NCI-H1436 (cell line): ENCODE data around the gene CDCA3.
"Not testable (repeated sequence)": the region's sequence is repeated elsewhere in the genome, so short reads cannot be mapped to it uniquely, and the experiment has no call there.

Experiments used
- DNase-seq: peaks from one replicate; lab custom pipeline; 2025; lab: John Stamatoyannopoulos, UW

The CDCA3 gene

GRCh38 chr12:6851153-6851920 is at the start of gene CDCA3:
CDCA3 (minus strand) TSS chr12:6851286; CDS start chr12:6850952, 334 bp downstream.
- DNase-seq: peak; percentile 98

GRCh38 chr12:6899837-6900519 is 48.9 kb upstream of the CDCA3 start:
- no peak for DNase-seq

DNA sequence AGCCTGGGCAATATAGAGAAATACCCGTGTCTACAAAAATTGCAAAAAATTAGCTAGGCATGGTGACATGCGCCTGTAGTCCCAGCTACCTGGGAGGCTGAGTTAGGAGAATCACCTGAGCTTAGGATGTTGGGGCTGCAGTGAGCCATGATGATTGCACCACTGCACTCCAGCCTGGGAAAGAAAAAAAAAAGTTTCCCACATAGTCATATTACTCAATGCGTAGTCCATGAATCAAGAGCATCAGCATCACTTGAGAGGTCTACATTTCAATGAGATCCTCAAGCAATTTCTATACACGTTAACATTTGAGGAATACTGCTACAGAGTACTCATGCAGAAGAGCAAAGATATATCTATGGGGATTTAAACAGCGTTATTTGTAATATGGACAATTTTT is 48.3 kb upstream of the CDCA3 start:
- no peak for DNase-seq

DNA sequence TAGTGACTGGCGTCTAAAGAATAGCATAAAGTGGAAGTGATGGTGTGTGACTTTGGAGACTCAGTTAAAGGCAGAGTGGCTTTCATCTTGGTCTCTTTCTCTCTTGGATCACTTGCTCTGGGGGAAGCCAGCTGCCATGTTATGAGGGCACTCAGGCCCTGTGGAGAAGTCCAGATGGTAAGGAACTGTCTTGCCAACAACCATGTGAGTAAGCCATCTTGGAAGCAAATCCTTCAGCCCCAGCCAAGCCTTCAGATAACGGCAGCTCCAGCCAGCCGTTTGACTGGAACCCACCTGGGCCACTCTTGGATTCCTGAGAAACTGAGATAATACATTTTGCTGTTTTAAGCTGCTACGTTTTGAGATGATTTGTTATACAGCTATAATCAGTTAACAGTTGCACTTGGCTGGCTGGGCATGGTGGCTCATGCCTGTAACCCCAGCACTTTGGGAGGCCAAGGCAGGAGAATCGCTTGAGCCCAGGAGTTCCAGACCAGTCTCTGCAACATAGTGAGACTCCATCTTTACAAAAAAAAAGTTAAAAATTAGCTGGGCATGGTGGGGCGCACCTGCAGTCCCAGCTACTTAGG is 45.9 kb upstream of the CDCA3 start:
- DNase-seq: no peak

DNA sequence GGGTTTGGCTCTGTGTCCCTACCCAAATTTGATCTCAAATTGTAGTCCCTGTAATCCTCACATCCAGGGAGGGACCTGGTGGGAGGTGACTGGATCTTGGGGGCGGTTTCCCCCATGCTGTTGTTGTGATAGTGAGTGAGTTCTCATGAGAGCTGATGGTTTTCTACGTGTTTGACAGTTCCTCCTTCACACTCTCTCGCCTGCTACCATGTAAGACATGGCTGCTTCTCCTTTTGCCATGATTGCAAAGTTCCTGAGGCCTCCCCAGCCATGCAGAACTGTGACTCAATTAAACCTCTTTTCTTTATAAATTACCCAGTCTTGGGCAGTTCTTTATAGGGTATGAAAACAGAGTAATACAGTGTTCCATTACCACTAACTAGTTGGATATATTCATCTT is 43.2 kb upstream of the CDCA3 start:
- DNase-seq: no peak

DNA sequence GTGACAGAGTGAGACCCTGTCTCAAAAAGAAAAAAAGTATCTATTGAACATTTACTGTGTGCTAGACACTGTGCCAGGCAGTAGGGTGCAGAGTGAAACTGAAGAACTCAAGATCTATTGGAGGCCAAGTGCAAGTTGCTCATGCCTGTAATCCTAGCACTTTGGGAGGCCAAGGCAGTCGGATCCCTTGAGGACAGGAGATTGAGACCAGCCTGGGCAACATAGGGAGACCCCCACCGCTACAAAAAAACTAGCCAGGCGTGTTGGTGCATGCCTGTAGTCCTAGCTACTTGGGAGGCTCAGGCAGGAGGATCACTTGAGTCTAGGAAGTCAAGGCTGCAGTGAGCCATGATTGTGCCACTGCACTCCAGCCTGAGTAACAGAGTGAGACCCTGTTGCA is 41.6 kb upstream of the CDCA3 start:
- not testable (repeated sequence) for DNase-seq

DNA sequence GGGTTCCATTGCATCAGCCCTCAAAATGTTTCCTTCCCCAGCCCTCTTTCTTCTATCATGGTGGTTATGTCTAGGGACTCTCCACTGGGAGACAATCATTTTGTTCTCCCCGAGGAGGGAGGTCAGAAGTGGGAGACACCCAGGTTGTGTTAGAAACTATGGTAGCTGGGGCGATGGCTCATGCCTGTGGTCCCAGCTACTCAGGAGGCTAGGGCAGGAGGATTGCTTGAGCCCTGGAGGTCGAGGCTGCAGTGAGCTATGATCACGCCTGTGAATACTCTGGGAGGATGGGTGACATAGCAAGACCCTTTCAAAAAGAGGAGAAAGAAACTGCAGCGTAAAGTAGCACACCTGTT is 40.5 kb upstream of the CDCA3 start:
- DNase-seq: no peak

- peak; percentile 96 for DNase-seq
These were observed 39.9 kb upstream of the CDCA3 start for GRCh38 chr12:6890789-6891645.

DNA sequence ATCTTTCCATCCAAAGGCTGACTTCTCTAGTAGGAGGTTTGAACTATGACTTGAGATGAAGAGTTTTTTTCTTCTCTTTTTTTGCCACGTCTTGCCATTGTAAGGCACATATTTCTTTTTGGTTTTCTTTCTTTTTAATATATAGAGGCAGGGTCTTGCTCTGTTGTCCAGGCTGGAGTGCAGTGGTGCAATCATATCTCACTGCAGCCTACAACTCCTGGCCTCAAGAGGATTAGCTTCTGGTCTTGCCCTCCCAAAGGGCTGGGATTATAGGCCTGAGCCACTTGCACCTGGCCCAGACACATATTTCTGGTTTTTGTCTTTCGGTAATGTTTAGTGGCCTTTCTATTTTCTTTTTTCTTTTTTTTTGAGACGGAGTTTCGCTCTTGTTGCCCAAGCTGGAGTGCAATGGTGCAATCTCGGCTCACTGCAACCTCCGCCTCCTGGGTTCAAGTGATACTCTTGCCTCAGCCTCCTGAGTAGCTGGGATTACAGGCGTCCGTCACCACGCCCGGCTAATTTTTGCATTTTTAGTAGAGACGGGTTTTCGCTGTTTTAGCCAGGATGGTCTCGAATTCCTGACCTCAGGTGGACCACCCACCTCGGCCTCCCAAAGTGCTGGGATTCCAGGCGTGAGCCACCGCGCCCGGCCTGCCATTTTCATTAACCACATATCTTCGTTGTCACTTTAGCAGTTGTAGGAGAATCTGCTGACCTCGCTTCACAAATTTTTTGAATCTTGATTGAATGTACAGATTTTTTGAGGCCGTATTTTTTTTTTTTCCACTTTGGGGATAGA is 38.9 kb upstream of the CDCA3 start:
- DNase-seq: not testable (repeated sequence)

GRCh38 chr12:6888794-6889193 is 37.7 kb upstream of the CDCA3 start:
- DNase-seq: not testable (repeated sequence)

DNA sequence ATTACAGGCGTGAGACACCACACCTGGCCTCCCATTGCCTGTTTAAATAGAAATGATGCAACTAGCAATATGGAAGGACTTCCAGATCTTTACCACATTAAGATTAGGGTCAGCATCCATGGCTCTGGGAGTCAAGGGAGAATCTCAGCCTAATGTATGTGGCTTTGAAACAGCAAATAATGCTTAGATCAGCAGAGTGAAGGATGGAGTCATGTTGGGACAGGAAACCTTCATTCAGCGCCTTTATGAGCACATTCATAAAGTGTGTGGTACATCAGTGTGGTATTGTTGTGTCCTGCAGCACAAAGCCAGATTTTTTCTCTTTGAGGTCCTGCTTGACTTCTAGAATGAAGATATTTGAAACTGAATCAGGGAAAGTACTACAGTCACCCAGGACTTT is 37.3 kb upstream of the CDCA3 start:
- DNase-seq: no peak

DNA sequence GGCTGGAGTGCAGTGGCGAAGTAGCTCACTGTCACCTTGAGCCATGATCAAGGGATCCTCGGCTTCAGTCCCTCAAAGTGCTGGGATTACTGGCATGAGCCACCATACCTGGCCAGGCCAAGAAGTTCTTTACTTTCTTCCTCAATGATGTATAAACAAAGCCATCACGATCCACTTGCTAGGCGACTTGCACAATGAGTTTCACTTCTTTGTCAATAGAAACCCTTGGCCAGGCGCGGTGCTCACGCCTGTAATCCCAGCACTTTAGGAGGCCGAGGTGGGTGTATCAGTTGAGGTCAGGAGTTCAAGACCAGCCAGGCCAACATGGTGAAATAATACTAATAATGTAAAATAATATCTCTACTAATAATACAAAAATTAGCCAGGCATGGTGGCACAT is 36.4 kb upstream of the CDCA3 start:
- DNase-seq: no peak

DNA sequence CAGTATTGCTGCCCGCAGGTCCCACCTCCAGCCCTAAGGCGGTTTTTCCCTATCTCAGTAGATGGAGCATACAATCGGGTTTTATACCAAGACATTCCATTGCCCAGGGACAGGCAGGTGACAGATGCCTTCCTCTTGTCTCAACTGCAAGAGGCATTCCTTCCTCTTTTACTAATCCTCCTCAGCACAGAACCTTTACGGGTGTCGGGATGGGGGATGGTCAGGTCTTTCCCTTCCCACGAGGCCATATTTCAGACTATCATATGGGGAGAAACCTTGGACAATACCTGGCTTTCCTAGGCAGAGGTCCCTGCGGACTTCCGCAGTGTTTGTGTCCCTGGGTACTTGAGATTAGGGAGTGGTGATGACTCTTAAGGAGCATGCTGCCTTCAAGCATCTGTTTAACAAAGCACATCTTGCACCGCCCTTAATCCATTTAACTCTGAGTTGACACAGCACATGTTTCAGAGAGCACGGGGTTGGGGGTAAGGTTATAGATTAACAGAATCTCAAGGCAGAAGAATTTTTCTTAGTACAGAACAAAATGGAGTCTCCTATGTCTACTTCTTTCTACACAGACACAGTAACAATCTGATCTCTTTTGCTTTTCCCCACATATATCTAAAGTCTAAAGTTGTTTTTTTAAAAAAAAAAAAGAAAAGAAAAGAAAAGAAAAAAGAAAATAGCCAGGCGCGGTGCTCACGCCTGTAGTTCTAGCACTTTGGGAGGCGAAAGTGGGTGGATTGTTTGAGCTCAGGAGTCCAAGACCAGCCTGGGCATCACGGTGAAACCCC is 35.3 kb upstream of the CDCA3 start:
- not testable (repeated sequence) for DNase-seq

DNA sequence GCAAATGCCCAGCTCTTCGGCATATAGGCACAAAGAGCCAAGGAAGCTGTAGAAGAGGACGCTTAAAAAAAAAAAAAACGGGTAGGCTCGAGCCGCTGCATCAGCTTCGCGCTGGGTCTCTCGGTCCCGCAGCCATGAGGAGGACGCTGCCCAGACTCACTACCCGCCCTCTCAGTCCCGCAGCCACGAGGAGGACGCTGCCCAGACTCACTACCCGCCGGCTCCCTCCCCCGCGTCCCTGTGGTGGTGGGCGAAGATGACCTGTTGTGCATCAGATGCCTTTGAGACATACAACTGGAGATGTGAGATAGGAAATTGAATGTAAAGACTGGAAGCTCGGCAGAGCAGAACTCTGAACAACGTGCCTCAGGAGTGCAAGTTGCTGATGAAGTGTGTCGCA is 33.5 kb upstream of the CDCA3 start:
- no peak for DNase-seq

DNA sequence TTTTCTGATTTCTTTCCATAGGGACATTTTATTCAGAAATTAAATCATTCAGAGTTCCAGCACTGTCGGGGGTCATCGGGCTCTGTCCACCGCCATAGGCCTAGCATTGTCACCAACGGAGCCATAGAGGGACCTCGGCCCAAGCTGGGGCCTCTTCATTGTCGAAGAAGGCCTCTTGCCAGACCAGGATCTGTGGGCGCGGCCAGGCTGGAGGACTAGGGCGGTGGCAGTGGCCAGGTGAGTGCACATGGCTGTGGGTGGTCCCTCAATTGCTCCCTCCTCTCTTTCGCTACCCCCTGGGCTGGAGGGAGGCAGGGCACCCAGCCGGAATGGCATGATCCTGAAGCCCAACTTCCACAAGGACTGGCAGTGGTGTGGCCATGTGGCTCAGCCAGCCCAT is 32.6 kb upstream of the CDCA3 start:
- DNase-seq: no peak

- DNase-seq: no peak
These were observed 32.2 kb upstream of the CDCA3 start for GRCh38 chr12:6883252-6883651.

- DNase-seq: not testable (repeated sequence)
These were observed 28.7 kb upstream of the CDCA3 start for GRCh38 chr12:6879824-6880223.

DNA sequence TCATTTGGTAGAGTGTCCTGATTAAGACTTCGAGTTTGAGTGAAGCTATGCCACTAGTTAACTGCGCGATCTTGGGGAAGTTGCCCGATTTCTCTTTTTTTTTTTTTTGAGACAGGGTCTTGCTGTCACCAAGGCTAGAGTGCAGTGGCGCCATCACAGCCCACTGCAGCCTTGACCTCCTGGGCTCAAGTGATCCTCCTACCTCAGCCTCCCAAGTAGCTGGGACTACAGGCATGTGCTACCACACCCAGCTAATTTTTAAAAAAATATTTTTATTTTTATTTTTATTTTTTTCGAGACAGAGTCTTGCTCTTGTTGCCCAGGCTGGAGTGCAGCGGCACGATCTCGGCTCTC is 22.9 kb upstream of the CDCA3 start:
- not testable (repeated sequence) for DNase-seq

- peak; percentile 95 for DNase-seq
These were observed 22.3 kb upstream of the CDCA3 start, which contains the start of gene SPSB2 for GRCh38 chr12:6873094-6874014. SPSB2 (minus strand) TSS chr12:6873303; CDS start chr12:6872901, 402 bp downstream.
